GM21737 (cell line): ENCODE data around the gene INPP5A.
"Not testable (repeated sequence)": the region's sequence is repeated elsewhere in the genome, so short reads cannot be mapped to it uniquely, and the experiment has no call there.

Experiments used
- ATAC-seq: cut with Tn5 transposase; IDR thresholded peaks from one replicate; pipeline ENCODE4 v1.9.1; 2021; ENCODE audit warnings: mild to moderate bottlenecking, moderate library complexity; ENCODE audit not compliant: unreplicated experiment

INPP5A gene

DNA sequence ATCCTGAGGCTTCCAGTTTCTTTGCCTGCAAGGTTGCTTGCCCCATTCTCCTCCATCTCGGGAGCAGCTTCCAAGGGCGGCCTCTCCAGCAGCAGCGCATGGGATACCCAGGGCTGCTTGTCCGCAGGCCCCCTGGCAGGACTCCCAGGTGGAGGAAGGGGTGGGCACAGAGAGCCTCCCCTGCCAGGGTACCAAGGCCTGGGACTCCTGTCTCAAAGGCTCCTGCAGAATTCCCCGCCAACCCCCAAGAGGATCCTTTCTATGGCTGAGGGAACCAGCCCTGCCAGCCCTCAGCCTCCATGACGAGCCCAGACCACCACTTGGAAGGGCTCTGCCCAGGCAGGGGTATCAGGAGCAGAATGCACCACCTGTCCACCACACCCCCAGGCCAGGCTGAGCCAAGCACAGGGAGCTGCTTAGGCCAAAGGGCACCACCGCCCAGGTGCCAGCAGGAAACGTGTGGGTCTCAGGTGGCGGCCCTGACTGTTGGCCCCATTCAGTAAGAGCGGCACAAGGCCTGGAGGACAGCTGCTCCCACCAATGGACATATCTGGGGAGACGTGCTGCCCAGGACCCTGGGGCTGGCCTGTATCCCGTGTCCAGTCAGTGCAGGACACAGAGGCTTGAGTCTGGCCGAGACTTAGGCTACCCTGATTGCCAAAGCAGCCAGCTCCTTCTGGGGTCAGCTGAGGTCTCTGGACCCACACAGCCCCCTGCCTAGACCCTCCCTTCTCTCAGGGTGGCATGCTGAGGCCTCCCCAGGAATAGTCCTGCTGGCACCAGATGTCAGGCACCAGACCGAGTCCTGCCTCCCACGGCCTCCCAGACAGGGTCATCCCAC is 33.8 kb upstream of the INPP5A start:
- no peak for ATAC-seq

DNA sequence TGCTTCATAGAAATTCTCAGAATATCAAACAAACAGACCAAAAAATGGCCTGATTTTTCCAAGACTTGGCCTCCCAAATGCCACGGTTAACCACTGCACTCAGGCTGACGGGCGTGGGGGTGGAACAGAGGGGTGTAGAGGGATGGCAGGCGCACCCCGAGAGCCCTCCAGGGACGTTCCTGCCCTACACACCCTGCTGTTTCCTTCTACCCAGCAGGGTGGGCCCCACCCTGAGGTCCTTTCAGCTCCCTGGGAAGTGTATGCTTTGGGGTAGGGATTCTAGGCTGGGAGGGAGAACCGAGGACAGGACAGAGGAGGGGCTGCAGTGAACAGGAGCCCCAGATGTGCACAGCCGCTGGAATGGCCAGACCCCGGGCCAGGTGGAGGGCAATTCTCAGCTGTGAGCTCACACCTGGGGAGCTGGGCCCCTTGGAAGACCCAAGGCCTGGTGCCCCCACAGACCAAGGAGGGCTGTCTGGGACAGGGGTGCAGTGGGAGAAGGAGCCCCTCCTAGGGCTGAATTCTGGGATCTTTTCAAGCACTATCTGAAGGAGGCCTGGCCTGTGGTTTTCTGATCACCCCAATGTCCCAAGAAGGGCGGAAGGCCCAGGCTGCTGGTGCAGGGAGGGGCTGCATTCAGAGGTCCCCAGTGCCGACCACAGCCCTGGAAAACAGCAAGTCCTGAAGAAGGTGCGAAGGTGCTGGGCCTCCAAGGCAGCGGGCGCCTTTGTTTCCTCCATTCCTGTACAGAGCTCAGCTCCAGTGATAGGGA is 32.9 kb upstream of the INPP5A start:
- no peak for ATAC-seq

DNA sequence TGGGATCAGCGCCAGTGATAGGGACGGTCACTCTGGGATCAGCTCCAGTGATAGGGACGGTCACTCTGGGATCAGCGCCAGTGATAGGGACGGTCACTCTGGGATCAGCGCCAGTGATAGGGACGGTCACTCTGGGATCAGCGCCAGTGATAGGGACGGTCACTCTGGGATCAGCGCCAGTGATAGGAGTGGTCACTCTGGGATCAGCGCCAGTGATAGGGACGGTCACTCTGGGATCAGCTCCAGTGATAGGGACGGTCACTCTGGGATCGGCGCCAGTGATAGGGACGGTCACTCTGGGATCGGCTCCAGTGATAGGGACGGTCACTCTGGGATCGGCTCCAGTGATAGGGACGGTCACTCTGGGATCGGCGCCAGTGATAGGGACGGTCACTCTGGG is 32.0 kb upstream of the INPP5A start:
- not testable (repeated sequence) for ATAC-seq

DNA sequence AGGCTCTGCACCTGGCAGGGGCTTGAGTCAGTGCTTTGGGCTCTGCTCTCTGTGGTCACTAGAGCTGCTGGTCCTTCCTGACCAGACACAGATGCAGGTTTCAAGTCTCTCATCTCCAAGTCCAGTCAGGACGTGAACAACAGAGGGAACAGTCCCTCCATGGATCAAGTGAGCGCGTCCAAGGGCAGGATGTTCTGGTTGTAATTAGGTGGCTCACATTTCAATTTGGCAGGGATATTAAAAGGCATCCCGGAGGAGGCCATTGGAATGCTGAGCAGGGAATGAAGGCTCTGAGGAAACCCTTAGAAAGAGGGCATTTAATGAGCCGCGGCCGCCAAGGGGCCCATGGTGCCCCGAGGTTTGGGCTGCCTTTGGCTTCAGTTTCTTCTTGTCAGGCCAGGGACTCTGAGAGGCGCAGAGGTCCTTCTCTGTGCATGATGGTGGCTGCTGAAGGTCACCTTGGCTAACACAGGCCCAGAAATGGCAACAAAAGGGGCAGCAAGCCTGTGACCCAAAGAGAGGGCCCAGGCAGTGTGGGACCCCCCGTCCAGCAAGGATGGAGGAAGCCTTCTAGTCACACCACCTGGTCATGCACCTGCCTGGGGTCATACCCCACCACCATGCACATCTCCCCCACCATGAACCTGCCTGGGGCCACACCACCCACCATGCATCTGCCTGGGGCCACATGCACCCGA is 30.7 kb upstream of the INPP5A start:
- no peak for ATAC-seq

DNA sequence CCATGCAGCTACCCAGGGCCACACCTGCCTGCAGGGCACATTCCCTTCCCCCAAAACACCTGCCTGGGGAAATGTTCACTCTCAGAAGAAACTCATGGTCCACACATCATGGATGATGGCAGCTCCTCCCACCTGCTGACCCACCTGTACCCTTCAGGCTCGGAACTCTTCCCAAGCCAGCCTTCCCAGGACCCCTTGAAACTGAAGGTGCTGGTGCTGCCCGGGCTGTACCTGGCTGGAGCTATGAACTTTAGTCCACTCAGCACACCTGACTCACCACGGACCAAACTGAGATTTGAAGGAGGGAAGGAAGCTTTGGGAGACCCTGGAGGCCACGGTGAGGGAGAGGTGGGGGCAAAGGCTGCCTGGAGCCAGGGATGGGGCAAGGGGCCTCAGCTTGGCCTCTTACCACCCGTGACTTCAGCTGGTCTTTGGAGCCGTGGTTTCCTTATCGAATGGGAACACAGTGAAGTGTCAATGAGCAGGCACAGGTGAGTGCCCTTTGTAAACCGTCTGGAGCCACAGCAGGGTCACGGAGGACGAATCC is 30.1 kb upstream of the INPP5A start:
- no peak for ATAC-seq

DNA sequence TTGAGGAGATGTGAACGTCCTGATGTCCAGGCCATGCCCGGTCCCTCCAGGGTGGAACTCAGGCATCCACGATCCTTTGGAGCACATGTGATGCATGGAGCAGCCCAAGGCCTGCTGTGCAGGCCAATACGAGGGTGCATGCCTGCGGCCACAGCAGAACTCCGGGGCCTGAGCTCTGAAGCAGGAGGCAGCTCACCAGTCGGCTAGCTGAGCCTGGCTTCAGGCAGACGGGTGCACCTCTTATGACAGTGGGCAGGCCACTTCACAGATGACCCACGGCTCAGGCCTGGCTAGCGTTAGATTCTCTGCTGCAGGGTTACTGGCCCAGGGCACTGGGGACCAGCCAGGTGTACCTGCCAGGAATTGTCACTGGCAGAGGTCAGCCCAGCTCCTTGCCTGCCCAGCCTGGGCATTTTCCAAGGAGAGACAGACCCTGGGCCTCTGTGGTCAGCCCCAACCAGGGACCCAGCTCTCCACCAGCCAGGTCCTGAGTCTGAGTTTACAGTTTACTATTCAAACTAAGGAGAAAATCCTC is 29.6 kb upstream of the INPP5A start:
- ATAC-seq, result no peak

DNA sequence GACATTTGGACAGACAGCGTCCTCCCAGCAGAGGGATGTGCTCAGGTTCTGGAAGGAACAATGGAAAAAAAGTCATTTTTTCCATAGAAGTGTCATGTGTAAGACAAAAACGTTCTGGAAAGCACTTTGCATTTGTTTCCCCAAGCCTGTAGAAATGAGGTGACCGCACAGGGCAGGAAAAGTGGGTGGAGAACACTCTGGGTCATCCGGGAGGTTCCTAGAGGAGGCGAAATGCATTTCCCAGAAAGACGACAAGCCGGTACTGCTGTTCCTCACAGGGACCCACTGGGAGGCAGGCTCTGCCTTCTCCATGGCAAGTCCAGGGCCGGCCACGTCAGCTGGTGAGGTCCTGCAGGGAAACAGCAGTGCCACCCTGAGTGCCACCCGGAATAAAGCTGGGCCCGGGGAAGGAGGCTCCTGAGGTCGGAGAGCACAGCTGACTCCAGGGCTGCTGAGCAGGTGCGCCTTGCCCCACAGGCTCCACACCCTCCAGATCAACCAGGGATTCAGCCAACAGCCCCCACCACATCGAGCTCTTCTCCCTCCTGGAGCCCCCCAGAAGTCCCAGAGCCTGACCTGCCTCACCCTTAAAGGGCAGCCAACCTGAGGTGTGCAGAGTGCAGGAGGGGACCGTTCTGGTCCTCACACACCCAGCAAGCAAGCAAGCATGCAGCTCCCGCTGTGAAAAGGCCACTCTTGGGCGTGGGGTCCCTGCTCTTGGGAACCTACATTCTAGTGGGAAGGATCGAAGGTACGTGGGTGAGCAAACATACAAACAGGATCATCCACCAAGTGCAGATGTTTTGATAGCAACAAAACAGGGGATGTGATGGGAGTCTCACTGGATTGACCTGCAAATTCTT is 28.8 kb upstream of the INPP5A start:
- ATAC-seq, result no peak

DNA sequence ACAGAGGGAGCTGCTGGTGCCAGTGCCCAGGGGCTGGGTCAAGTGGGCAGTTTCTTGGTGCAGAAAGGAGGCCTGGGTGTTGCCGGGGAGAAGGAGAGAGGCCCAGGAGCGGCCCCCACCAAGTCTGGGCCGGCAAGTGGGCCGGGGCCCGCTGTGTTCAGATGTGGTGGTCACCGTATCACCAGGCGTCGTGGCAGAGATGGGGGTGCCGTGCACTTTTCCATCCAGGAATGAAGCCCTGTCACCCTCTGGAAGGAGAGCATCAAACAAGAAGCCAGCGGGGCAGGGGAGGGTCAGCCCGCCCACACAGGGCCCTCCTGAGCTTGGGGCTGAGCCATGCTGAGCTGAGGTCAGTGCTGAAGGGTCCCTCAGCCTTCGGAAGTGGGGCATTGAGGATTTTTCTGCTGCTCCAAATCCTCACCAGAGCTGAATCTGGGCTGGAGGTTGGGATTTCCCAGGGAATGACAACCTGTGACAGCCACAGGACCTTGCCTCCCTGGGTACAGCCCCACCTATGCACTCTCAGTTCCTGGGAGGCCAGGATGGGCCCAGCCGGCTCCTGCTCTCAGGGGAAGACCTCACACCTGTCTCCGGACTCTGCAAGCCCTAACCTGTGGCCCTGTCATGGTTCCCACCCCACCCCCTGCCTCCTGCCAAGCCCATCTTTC is 27.9 kb upstream of the INPP5A start:
- no peak for ATAC-seq

DNA sequence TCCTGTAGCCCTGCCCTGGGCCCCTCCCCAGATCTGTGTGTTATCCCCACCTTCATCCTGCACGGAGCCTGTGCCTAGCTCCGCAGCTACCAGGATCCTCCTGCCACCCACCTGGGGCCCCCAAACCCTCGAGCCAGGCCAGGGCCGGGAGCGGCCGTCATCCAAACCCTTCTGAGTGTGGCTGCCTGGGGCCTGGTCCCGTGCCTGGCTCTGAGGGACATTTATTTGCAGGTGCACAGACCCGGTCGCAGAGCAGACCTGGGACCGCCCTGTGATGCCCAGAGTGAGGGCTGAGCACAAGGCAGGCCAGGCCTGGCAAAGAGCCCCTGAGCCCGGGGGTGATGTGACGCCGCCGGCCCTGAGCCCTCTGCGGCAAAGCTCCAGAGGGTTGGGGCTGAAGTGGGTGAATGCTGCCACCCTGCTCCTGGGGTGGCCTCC is 27.4 kb upstream of the INPP5A start:
- ATAC-seq, result no peak

DNA sequence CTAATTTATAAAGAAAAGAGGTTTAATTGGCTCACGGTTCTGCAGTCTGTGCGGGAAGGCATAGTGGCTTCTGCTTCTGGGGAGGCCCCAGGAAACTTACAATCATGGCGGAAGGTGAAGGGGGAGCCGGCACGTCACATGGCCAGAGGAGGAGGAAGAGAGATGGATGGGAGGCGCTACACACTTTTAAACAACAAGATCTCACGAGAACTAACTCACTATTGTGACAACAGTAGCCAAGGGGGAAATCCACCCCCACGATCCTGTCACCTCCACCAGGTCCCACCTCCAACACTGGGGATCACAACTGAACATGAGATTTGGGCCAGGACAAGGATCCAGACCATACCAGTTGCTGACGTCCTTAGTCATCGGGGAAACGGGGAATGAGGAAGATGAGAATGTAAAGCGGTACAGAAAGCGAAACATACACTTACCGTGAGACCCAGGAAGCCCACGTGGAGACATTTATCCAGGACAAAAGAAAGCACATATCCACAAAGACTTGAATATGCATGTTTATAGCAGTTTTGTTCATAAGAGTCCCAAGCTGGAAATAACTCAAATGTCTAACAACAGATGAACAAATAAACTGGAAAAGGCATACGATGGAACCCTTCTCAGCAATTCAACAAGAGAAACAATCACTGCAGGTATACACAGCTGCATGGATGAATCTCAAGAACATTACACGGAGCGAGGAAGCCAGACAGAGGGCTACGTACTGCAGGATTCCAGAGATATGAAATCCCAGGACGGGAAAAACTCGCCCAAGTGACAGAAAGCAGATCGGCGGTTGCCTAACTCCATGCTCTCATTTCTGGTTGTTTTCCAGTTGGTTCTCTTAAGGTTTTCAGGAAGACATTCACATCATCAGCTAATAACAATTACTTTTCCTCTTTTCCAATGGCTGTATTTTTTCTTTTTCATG is 26.2 kb upstream of the INPP5A start:
- ATAC-seq, result no peak

DNA sequence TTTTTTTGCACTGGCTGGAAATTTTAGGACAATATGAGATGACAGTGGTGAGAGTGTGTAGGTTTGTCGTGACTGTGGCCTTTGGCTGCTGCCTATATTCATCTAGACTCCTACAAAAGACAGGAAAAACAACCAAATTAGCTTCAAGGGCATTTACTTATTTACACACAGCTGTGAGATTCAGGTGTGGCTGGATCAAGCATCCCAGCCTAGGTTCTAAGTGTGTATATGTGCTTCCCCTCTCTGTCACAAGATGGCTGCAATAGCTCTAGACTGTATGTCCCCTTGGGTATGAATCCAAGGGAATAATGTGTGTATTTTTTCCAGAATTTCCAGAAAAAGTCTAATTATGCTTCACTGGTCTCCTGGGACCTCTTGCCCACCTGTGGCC is 25.5 kb upstream of the INPP5A start:
- no peak for ATAC-seq

DNA sequence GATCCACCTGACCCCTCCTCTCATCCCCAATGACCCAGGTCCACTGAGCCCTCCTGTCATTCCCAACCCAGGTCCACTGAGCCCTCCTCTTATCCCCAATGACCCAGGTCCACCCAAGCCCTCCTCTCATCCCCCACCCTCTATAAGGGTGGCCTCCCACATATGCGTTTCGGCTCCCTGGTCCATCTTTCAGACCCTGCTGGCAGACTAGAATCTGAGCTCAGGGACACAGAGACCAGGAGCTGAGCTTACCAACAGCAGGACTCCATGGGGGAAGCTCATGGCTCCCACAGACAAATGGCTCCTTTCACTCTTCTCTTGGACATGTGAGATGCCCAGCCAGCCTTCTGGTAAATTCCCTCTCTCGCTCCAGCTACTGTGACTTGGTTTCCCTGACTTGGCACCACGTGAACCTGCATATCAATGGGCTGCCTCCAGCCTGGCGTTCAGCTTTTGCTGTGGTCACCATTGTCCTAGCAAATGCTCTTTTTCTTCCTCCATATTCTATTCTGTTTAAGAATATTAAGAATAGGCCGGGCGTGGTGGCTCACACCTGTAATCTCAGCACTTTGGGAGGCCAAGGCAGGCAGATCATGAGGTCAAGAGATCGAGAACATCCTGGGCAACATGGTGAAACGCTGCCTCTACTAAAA is 24.8 kb upstream of the INPP5A start:
- ATAC-seq, result no peak

DNA sequence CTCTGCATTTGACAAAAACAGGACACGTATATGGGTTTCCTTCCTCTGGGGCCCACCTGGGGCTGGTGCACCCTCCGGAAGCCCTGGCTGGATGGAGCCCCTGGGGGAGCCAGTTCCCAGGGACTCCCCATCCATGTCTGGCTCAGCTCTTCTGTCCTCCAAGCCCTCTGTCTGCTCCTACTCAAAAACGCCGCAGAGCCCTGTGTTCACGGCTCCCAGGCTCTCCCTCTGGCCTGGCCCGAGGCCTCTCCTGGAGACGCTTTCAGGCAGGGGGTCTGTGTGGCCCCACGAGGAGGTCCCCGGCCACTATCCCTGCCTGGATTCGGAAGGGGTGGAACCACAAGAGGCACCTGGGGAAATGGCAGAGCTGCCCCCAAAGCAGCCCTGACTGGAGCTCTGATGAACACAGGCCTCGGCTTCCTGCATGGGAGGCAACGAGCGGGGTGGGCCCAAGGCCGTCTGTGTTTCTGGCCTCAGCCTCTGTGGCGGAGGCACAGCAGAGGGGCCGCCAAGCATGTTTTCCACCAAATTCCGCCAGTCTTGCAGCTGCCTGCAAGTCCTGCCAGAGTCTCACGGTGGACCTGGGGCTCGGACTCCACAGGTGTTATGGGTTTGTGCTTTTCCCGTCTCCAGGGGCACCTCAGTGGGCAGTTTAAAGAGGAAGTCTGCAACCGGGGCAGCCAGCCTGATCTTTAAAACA is 22.6 kb upstream of the INPP5A start:
- ATAC-seq, result no peak

DNA sequence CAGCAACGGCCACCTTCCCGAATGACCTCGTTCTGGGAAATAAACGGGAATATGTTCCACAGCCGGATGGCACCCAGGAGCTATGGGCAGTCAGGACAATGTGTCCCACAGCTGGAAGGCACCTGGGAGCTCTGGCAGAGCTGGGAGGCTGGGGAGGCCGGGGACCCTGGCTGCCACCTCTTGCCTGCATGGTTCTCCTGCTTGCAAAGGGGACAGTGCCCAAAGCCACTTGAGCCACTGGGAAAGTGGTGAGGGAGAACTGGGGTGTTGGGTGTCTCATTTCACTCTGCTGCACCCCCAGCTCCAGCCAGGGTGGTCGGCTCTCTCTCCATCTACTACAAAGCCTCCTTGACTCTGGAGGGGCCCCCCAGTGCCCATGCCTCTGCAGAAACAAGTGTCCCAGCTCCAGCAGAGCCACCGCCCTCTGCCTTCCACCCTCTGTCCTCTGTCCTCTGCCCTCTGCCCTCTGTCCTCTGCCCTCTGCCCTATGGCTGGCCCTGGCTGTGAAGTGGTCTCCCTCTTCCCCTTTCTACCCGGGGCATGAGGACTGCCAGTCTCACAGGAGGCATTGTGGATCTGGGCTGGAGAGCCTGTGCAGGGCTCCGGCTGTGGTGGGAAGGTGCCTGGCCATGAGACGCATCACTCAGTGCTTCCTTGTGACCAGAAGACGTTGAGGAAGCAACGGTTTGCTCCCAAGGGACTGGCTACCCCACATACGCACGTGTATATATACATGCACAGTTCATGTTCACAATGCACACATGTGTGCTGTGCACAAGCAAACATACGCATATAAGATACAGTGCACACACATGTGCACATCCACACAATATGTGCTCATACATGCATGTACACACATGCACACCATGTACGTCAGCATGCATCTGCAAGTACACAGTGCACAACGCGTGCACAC is 21.5 kb upstream of the INPP5A start:
- ATAC-seq, result no peak

DNA sequence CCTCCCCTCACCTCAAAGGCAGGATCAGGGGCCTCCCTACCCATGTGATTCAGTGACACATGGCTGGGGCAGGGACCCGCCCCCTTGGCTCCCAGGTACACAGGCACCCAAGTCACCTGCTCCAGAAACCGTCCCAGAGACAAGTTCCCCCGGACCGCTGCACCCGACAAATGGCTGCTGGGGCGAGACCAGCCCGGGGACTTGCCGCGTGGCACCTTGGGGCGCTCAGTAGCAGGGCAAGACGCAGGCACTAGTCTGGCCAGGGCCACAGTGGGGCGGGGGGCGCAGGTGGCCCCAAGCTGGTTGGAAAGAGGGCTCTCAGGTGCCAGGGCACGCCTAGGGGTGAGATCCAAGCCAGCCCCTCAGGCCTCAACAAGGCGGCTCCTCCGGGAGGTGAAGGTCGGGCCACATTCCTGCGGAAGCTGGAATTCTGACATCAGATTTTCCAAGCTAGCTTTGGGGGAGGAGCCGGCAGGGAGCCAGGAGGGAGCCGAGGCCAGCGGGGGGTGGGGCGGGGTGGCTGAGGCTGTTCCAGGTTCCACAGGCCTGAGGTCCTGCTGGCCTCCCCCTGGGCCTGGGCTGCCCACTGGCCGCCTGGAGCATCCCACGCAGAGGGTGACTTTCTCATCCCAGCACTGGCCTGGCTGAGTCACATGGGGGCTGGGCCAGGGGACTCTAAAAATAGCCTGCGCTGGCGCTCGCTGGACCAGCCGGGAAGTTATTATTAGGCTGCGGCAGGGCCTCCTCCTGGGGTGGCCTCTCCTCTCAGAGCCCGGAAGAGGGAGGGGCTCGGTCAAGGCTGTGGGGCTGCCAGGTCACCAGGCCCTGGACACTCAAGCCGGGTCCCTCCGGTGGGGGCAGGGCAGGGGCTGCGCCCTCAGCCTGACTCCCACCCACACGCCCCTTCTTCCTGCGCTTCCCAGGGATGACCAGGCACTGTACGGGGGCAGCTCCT is 20.5 kb upstream of the INPP5A start:
- no peak for ATAC-seq
